Measurements from ENCODE around the gene TICAM1. TPM values are rescaled to one million over a fixed set of nuclear protein-coding genes. Genes with fewer than 3 reads are reported as not detected.

TICAM1 gene
- polyA plus RNA-seq, 6 donors from 2014 or later, result 1.0 to 22.4 (median 9.6) TPM

DNA sequence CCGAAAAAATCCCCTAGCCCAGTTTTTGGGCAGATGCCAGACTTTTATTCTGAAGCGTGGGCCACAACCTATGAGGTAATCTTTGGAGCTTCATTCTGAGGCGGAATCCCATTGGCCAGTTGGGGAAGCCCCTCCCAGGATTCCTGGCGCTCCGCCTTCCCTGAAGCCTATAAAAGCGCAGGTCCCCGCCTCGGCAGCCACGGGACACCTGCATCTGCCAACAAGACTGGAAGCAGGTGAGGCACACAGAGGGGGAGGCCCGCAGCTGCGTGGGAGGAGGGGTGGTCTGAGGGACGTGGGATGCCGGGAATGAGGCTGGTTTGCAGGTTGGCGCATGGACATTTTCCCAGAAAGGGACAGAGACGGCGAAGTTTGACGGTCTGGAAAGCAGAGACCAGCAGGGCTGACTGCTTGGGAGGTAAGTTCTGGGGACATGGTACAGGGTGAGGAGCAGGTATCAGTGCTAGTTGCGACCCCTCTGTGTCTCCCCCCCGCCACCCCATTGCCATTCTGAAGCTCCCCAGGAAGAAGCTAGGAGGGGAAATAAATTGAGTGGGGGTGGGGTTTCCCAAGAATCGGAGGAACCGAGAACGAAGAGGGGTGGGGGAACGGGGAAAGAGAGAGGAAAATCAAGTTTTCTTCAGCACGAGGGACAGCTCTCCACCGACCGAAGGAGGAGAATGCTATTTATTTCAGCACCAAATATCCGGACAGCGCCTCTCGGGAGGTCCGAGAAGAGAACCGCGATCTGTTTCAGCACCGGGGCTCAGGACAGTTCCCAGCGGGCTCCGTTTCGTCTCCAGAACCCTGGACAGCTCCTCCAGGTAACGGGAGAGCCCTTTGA is 62.4 kb downstream of the TICAM1 start:
- peaks cover 23 to 65% (median 45%) of the 10 kb centered on the region in 3 donors for H3K27me3 Mint-ChIP-seq
- ATAC-seq (ENCODE audit: low read depth in 2 of 2) (peak; percentile 72 to 73), DNase-seq (peak; percentile 68)
- peaks cover 0 to 11% (median 10%) of the 10 kb centered on the region in 3 donors for H3K4me1 Mint-ChIP-seq
- H3K27ac Mint-ChIP-seq, result peak overlapping the region in 1 of 6 donors; percentile 57
- peaks cover 0 to 7% (median 0%) of the 10 kb centered on the region in 7 donors for H3K9me3 Mint-ChIP-seq
- H3K36me3 Mint-ChIP-seq, result no peaks in the 10 kb centered on the region
- H3K4me3 Mint-ChIP-seq, result no peak overlapping the region

Other genes starting within 250 kb of the TICAM1 start
- 10 to 100 TPM in 1 of 6 donors, 1 to 10 TPM in 5; 4.7 to 14.2 (median 8.0) TPM for gene TNFAIP8L1, start 192.2 kb downstream of the TICAM1 start, polyA plus RNA-seq (ENCODE audit: low read depth in 6 of 6)
- 100 to 1,000 TPM in 1 of 6 donors, 10 to 100 TPM in 5; 80.0 to 105 (median 83.2) TPM for gene MYDGF, start 161.4 kb downstream of the TICAM1 start, polyA plus RNA-seq (ENCODE audit: low read depth in 6 of 6)
- 10 to 100 TPM; 15.6 to 36.0 (median 17.4) TPM for gene DPP9, start 107.9 kb downstream of the TICAM1 start, polyA plus RNA-seq (ENCODE audit: low read depth in 6 of 6)
- gene FEM1A, start 40.0 kb downstream of the TICAM1 start, polyA plus RNA-seq (ENCODE audit: low read depth in 6 of 6), result 1 to 10 TPM in 5 of 6 donors, under 1 TPM in 1; 0.84 to 5.0 (median 3.2) TPM
- 10 to 100 TPM; 35.0 to 57.6 (median 40.4) TPM for gene PLIN3, start 36.0 kb upstream of the TICAM1 start, polyA plus RNA-seq (ENCODE audit: low read depth in 6 of 6)
- 1 to 10 TPM; 1.9 to 3.7 (median 2.5) TPM for gene ARRDC5, start 71.2 kb upstream of the TICAM1 start, polyA plus RNA-seq (ENCODE audit: low read depth in 6 of 6)
- under 1 TPM in 4 of 6 donors, not detected in 2; 0.07 to 0.17 (median 0.14) TPM for gene UHRF1, start 77.8 kb upstream of the TICAM1 start, polyA plus RNA-seq (ENCODE audit: low read depth in 6 of 6)
- 10 to 100 TPM; 17.9 to 94.1 (median 50.8) TPM for gene KDM4B, start 137.4 kb upstream of the TICAM1 start, polyA plus RNA-seq (ENCODE audit: low read depth in 6 of 6)